Activated CD4-positive, alpha-beta T cell treated with anti-CD3 and anti-CD28 coated beads, Interleukin-2, Interleukin-4, amounts not matched to agents 100 ng/mL and 50 ng/mL, durations not matched to agents 16 hours and 8 hours (primary cell): ENCODE data around the gene NCOA7.

Experiments
- DNase-seq: peaks from one replicate; pipeline ENCODE4 v3.0.0-alpha.2; 2020; ENCODE audit warnings: low spot score

NCOA7 gene

GRCh38 chr6:125790358-125791150 lies at the start of gene NCOA7:
Gene NCOA7 (plus strand): TSS chr6:125790960. CDS start chr6:125815355, 24,395 bp downstream.
- DNase-seq: peak; percentile 79

DNA sequence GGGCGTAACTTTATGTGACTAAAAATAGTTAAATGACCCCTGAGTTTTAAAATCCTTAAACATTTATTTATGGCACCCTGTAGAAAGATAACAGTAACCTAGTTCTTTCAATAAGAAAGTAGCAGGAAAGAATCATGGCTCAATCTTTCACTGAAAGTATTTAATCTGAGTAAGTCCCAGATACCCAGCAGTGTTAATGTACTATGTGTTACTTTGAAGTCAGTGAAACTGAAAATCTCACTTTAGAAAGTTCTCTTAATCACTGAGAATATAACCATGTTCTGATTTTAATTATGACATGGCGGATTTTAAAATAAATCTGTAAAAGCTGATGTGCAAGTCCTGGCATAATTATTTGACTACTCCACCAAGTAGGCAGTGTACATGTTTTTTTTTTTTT lies 49.4 kb upstream of the NCOA7 start:
- no peak for DNase-seq

- DNase-seq: no peak
Observed at GRCh38 chr6:125742024-125742423, 48.7 kb upstream of the NCOA7 start.

DNA sequence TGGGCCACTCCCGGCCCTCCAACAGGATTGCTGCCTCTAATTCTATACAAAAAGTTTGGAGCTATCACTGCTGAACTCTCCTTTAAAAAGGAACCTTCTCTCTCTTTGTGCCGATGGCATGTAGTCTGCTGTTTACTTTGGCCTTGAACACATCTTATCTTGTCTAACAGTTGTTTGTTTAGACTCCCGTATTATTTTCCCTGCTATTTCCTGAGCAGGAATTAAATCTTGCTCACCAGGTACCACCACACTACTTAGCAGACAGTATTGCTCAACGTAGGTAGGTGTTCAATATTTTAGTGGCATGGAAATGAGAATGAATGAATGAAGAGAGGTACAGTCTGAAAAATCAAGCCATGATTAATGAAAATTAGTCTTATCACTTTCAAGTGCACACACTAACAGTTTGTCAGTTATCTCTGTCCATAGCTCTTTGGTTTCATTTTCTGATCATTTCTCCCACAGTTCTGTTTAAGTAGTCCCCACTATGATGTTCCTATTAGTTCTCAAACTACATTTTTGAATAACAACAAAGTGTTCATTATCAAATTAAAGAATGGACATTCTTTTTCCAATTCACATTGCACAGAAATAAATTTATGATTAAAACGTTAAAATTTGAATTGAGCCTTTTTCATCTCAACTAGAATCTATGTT lies 48.2 kb upstream of the NCOA7 start:
- no peak for DNase-seq

- no peak for DNase-seq
Observed at GRCh38 chr6:125743604-125744003, 47.2 kb upstream of the NCOA7 start.

DNA sequence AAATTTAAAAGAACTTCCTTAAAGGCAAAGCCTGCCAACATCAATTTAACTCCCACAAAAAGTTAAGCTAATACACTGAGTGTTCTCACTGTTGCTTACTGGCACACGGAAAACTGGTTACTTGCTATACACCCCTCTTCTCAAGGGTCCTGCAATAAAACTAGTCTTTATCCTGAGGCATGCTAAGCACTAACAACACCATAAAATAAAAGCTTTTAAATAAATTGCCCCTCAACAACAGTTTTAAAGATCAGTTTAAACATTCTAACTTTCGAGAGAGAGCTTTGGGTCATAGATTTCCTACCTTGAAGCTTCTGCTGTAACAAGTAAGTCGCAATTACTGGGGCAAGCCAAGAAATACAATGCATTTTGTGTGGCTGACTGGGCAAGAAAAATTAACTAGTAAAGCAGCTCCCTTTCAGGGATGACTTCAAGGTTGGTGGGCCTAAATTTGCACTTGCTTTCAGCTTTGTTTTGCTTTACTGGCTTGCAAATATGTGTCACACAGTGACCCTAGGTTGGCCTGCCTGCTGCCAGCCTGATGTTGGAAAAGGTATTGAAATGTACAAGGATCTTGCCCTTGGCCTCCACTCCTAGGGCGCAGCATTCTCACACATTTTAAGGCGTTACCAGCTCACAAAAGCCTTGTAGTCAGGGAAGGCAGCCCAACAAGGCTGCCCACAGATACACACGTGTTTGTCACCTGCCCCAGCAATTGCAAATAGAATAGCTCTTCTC lies 45.3 kb upstream of the NCOA7 start:
- no peak for DNase-seq

- no peak for DNase-seq
Observed at GRCh38 chr6:125746019-125746414, 44.7 kb upstream of the NCOA7 start.

DNA sequence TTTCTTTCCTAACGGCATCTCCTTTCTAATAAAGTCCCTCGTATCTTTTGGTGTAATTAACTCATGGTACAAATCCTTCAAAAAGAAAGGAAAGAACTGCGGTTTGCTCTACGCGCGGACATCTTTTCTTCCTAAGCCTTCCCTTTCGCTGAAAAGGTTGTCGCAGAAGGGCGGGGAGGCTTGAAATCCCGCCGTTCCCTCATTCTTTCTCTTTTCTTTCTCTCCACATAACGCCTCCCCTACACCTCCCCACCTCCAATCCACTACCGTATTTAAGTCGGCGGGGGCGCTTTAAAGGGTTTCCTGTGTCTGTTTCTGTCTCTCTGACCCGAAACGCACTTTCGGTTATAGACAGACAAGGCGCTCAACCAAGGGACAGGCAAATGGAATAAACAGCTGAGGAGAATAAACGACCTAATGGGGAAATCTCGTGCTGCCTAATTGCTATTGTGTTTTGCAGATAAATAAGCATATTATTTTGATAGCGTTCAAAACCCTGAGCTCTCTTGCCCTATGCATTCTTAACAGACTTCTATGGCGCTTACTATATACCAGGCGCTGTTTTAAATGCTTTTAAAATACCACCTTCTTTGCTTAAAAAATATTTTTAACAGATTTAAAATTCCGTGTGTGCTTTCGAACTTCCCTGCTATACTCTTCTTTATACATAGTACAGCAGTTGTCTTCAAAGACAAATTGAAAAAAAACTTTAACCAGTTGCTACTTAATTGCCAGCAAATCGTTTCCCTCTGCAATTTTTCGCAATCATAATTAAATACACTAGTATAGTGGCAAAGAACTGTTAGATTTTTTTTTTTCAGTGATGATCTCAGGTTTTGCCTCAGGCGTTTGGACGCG lies 43.8 kb upstream of the NCOA7 start:
- peak; percentile 63 for DNase-seq

- DNase-seq: no peak
Observed at GRCh38 chr6:125747589-125748405, 43.0 kb upstream of the NCOA7 start.

- no peak for DNase-seq
Observed at GRCh38 chr6:125748406-125749172, 42.2 kb upstream of the NCOA7 start.

GRCh38 chr6:125749173-125749864 lies 41.4 kb upstream of the NCOA7 start, which contains the start of gene HEY2:
Gene HEY2 (plus strand): TSS chr6:125749632. CDS start chr6:125749777, 145 bp downstream.
- peak; percentile 85 for DNase-seq

DNA sequence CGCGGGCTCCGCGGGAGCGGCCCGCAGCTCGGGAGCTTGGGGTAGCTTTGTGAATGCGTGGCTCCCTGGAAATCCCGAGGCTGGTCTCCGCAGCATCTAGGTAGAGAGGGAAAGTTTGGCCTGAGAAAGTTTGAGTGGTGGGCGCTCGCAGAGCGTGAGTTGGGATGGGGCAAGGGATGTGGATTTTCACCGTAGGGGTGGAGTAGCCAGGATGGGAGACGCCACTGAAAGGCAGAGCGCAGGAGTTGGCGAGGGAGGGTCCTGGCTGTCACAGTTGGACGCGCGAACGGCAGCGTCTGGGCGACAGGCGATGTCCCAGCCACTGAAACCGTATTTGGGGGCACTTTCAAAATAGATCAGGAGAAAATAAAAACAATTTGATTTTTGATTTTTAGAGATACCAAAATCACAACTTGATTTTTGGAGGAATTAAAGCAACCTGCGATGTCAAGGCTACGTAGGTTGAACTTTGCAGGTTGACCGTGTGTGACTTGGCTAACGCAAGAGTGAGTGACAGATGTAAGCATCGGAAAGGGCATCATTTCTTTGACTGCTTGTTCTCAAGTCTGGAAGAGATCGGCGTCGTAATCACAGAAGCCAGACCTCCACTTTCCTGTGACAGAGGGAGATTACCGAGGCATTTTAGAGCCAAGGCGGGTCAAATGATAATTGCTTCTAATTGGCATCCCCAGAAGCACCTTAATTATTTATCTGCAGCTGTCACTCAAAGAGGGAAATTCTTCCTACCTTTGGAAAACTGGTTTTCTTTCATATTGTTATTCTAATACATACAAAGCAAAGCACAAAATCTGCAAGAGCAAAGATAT lies 40.7 kb upstream of the NCOA7 start:
- no peak for DNase-seq

- no peak for DNase-seq
Observed at GRCh38 chr6:125750692-125751333, 39.9 kb upstream of the NCOA7 start.

DNA sequence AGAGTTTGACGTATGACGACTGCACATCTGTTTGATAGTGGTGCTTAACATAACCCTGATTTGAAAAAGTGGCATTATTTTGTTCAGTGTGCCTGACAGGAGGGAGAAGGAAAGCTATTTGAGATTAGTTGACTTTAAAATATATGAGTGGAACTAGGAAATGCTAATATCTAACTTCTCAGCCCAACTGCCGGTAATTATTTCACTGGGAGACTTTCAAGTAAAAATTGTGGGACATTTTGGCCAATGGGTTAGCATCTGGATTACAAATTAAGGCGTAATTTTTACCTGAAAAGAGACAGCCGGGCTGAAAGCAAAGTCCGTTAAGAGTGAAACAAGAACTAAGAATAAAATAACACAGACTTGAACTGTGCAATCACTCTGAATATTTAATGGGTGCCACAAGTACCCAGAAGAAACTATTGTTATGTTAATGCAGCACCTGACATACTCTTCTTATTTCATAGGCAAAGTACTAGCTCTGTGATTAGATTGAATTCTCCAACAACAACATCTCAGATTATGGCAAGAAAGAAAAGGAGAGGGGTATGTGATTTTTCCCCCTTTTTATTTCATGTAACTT lies 39.3 kb upstream of the NCOA7 start:
- no peak for DNase-seq

GRCh38 chr6:125752773-125753172 lies 38.0 kb upstream of the NCOA7 start:
- no peak for DNase-seq

DNA sequence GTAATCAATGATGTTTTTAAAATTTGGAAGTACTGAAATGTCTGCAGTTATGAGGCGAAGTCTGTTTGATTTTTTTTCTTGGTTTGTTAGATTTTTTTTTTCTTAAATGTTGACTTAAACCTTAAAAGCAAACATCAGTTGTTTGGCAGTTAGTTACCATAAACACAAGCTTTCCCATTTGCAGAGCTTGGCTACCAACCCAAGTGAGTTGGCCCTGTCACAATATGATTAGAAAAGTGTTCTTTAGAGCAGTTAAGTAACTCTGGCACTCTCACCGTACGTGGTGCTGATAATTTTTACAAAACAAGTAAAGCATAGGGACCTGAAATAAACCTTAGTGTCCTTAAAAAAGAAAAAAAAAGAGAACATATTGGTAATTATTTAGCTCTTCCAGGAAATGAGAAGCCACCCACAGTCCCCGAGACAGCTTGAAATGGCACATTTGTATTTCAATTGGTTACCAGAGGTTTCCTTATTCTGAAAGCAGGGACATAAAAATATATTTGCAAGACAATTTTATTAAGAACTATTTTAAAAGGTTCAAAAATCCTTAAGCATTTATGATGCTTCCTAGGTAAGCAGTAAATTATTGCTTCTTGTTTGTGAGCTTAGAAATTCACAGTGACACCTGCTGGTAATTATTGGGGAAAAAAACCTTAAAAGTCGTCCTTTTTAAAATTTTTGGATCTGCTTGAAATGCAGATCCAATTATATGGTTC lies 37.4 kb upstream of the NCOA7 start:
- no peak for DNase-seq

DNA sequence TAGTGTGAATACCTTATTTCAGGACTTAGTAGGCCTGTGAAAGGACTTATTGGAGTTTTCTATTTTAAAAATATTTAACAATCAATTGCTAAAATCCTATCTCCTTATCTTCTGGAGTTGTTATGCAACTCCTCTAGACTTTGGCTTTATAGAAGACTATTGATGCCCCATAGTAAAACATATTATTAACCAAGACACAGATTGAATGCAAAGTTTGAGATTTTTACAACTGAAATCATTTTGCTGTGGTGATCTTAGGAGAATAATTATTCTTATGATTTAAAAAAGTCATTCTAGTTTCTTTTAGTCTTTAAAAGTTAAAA lies 36.9 kb upstream of the NCOA7 start:
- no peak for DNase-seq
